Activated CD8-positive, alpha-beta memory T cell treated with anti-CD3 and anti-CD28 coated beads, Interleukin-2, amount 50 U/mL, for 48 hours (primary cell): ENCODE measurements around the gene MFSD1.
A peak's percentile ranks its signal among the peaks of the same experiment; 100 is the strongest.
"Not testable (repeated sequence)": the region's sequence is repeated elsewhere in the genome, so short reads cannot be mapped to it uniquely, and the experiment has no call there.

Source experiments
- DNase-seq: peaks from one replicate; pipeline ENCODE4 v3.0.0-alpha.2; 2020

Gene MFSD1

GRCh38 chr3:158776531-158776930 lies 25.3 kb upstream of the MFSD1 start:
- DNase-seq, result no peak

GRCh38 chr3:158777161-158777873 lies 24.5 kb upstream of the MFSD1 start:
- DNase-seq, result no peak

DNA sequence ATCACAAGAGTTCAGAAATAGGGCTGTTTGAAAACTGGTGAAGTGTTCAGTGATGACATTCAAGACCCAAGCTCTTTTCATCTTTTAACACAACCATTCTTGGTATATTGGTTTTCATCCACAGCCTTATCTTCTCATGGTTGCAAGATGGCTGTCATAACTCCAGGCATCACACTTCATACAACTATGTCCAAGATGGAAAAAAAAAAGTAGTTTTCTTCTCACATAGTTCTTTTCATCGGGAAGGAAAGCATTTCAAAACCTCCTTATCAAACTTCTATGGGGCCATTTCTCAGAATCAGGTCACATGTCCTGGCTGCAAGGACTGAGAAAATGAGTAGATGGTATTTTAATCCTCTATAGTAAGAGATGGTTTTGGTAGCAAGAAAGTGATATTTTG lies 21.1 kb upstream of the MFSD1 start:
- DNase-seq, result no peak

- no peak for DNase-seq
Observed at GRCh38 chr3:158781191-158781590, 20.7 kb upstream of the MFSD1 start.

DNA sequence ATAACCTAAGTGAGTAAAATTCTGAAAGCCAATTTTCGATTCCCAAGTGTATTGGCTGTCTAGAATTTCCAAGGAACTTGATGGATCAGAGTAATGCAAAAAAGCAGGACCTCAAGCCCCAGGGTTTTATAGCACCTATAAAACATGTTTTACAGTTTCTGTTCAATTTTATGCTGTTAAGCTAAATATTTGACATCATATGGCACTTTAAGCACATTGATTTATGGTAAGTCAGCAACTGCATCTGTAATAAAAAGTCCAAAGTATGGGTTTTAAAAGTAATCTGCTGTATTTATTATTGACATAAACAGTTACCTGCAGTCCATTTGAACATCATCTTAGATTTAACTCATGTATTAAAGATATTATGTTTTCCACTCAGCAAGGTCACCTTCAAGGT lies 20.0 kb upstream of the MFSD1 start:
- no peak for DNase-seq

DNA sequence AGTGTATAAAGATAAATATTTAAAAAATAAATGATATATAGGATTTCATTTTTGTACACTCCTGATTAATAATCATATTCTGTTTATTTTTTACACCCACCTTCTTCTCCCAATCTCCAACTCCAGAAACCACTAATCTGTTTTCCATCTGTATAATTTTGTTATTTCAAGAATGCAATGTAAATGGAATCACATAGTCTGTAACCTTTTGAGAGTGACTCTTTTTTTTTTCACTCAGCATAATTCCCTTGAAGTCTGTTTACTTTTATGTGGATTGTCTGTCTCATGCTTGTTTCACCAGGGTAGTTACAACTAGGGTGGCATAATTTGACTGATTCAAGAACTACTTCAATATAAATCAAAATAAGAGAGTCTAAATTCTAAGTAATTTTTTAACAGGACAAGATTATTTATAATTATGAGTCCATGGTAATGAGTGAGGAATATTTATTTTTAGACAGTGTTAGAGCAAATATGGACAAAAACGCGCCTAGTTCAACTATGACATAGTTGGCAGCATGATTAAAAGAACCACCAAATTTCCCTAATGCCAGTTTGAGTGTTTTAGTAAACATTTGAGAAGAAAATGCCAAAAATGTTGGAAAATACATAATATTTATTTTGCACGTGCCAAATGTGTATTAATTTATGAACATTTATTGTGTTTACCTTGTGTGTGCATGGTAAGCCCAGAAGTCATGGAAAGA lies 19.4 kb upstream of the MFSD1 start:
- no peak for DNase-seq

DNA sequence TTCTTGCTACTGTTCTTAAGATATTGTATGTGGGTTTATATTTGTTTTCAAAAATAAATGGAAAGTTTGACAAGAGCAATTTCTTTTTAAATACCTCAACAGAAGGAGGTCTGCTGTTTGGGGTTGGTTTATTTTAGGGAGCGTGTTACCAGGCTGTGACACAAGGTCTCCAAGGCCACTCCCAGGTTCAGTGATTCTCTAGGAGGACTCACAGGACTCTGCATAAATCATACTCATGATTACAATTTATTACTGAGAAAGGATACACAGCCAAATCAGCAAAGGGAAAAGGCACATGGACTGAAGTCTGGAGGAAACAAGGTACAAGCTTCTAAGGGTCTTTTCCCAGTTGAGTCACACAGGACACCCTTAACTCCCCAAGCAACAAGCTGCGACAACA lies 18.8 kb upstream of the MFSD1 start:
- DNase-seq, result no peak

- no peak for DNase-seq
Observed at GRCh38 chr3:158785972-158786371, 15.9 kb upstream of the MFSD1 start.

DNA sequence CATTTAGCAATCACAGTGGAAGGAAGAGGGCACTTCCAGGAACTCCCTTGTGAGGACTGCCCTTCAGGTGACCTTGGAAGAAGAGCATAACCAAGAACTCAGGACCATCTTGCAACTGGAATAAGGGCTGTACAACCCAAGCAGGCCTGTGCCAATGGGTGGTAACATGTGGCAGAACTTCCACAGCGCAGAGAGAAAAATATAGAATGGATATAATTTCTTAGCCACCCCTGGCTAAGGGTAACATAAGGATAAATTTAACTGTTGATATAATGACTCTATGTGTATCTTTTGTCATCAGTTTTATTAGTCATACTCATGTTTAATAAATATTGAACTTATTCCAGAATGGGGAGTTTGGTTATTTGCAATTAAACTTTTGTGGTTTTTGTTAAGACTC lies 13.4 kb upstream of the MFSD1 start:
- no peak for DNase-seq

GRCh38 chr3:158789592-158789991 lies 12.3 kb upstream of the MFSD1 start:
- no peak for DNase-seq

DNA sequence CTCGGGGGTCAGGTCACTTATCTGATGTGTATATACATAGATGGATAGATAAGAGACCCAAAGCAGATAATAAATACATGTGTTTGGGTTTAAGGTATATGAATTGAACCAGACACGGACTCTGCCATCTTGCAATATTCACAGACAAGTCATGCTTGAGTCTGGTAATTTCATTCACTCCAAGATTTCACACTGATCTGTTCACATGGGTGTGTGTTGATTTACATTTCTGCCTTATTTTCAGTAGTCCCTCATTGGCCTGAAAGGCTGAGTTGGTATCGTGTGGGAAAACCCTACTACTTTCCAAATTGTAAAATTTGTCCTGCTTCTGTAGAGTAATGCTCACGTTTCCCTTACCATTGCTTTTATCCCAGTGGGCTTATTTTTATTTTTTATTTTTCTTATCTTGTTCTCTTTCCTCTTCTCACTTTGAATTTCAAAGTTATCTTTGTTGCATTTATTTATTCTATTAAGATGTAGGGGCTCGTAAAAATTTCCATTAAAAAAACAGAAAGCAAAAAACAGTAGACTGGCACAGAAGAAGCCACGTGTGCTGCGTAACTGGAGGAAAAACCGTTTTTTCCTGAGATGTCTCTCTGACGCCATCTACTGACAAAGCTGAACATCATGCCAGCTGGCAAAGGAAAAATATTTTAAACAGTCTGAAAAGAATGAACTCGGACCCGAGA lies 10.8 kb upstream of the MFSD1 start:
- DNase-seq, result no peak

- DNase-seq, result not testable (repeated sequence)
Observed at GRCh38 chr3:158791590-158791920, 10.3 kb upstream of the MFSD1 start.

DNA sequence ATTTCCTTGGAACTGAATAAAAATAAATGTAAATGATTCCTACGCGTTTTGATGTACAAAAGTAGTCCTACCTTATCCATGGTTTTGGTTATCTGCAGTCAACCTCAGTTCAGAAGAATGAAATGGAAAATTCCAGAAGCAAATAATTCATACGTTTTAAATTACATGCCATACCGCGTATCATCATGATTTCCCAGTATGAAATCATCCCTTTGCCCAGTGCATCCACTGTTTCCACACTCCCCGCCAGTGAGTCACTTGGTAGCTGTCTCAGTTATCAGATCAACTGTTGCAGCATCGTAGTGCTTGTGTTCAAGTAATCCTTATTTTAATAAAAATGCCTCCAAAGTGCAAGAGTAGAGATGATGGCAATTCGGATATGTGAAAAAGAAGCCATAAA lies 9.1 kb upstream of the MFSD1 start:
- no peak for DNase-seq

- DNase-seq, result no peak
Observed at GRCh38 chr3:158794206-158794605, 7.6 kb upstream of the MFSD1 start.

- DNase-seq, result no peak
Observed at GRCh38 chr3:158794936-158795518, 6.8 kb upstream of the MFSD1 start.

- no peak for DNase-seq
Observed at GRCh38 chr3:158801201-158801600, 653 bp upstream of the MFSD1 start.

DNA sequence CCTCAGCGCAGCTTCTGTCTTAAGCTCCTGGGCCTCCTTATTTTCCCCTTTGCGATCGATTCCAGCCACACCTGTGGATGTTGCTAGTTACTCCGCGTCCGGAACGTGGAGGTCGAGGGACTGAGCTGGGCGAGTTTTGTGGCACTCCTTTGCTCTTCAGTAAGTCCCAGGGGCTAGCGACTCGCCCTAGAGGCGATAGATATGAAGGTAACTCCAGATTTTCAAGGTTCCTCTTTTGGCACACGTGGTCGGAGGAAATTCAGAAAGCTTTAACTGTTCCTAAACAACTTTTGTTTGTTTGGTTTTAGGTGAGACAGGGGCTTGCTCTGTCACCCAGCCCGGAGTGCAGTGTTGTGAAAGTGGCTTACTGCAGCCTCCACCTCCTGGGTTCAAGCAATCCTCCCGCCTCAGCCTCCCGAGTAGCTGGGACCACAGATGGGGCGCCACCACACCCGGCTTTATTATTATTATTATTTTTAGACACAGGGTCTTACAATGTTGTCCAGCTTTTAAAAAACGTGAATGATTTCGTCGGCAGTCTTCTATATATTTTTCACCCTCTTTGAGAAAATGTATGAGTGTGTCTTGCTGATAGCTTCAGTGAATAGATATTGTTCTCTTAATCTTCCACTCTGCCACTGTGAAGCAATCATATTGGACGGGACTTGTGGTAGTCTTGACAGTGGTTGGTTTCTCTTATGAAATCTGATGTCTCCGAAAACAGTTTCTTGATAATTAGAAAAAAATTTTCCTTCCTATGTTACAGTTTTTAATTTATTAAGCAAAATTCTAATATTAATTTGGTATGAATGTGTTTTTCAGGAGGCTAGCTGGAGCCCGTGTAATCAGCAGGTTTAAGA lies 785 bp downstream of the MFSD1 start:
- peak; percentile 59 for DNase-seq

GRCh38 chr3:158804441-158804840 lies 2.6 kb downstream of the MFSD1 start:
- DNase-seq, result no peak

- no peak for DNase-seq
Observed at GRCh38 chr3:158808697-158809096, 6.8 kb downstream of the MFSD1 start.

GRCh38 chr3:158809642-158810041 lies 7.8 kb downstream of the MFSD1 start:
- no peak for DNase-seq

DNA sequence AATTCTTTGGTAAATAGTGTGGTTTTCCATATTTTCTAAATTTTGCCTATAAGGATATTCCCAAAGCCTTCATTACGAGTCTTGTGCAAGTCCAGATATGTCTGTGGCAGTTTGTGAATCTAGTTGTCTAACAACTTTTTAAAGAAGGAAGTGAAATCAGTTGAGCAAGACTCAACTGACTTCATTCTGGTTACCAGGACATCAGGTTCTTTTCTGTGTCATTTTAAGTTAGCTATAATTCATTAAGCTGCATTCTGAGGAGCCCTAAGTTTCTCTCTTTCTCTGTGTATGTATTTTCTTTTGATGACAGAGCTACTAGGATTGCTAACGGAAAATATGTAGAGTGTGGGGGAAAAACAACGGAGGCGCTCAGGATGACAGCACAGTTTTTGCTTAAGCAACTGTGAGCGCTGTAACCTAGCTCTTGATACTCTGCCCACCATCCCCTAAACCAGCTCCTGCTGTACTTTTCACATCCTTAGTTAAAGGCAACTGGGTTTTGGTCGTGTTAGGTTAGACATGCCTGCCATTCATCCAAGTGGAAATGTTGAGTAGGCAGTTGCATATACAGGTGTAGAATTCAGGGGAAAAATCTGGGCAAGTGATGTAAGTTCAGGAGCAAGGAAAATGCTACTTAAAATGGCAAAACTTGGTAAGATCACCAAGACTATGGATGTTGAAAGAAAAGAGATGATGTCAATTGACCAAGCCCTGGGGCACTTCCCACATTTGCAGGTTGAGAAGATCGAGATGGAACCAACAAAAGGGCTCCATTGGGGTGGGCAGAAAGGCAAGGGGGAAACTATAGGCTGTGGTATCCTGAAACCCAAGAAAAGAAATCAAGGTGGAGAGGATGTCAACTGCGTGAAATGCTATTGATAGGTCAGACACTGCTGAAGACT lies 9.2 kb downstream of the MFSD1 start:
- DNase-seq, result no peak

GRCh38 chr3:158819282-158819681 lies 17.4 kb downstream of the MFSD1 start:
- DNase-seq, result no peak
